ENCODE results near the gene VAMP1.

DNA sequence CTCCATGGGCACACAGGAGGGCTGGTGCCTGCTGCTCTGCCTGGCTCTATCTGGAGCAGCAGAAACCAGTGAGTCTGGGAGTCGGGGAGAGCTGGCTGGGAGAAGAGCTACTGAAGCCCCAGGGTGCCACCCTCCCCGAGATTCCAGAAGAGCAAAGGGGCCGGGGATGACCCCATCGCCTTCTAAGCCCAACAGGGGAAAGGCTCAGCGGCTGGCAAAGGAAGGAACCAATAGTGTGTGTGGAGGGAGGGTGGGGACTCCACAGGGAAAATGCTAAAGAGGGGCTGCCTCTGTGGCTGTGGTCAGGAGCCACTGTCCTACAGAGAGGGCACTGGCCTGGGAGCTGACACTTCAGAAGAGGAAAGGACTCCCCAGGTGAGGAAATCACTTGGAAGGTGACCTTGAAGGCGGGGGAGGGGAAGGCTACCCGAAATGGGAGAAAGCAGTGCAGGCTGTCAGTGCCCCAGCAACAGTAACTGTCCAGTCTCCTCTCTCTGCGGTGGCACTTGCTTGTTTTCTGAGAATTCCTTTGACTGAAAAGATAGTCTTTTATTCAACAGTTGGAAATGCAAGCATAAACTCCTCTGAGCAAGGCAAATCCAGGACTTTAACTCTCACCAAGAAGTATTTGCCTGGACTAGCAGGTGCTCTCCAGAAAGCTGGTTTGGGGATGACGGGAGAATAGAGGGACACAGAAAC lies 18.1 kb downstream of the VAMP1 start:
- TF ChIP-seq, protein P1, sequence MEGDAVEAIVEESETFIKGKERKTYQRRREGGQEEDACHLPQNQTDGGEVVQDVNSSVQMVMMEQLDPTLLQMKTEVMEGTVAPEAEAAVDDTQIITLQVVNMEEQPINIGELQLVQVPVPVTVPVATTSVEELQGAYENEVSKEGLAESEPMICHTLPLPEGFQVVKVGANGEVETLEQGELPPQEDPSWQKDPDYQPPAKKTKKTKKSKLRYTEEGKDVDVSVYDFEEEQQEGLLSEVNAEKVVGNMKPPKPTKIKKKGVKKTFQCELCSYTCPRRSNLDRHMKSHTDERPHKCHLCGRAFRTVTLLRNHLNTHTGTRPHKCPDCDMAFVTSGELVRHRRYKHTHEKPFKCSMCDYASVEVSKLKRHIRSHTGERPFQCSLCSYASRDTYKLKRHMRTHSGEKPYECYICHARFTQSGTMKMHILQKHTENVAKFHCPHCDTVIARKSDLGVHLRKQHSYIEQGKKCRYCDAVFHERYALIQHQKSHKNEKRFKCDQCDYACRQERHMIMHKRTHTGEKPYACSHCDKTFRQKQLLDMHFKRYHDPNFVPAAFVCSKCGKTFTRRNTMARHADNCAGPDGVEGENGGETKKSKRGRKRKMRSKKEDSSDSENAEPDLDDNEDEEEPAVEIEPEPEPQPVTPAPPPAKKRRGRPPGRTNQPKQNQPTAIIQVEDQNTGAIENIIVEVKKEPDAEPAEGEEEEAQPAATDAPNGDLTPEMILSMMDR (IDR thresholded peaks at IDR 0.05; ENCODE audit: control extremely low read depth in 1 of 3, insufficient read depth in 1 of 3, low read depth in 1 of 3, low read length in 3 of 3): no peak
- TF ChIP-seq RXRA (IDR thresholded peaks at IDR 0.05; ENCODE audit: insufficient read depth, low read depth, low read length) (no peak), GABPA (IDR thresholded peaks at IDR 0.05; ENCODE audit: borderline replicate concordance, insufficient read depth, low read length) (no peak), TBP (IDR thresholded peaks at IDR 0.05; ENCODE audit: low read depth, low read length) (no peak), JUN (IDR thresholded peaks at IDR 0.05; ENCODE audit: low read depth, low read length) (no peak)
- TF ChIP-seq, protein P2, sequence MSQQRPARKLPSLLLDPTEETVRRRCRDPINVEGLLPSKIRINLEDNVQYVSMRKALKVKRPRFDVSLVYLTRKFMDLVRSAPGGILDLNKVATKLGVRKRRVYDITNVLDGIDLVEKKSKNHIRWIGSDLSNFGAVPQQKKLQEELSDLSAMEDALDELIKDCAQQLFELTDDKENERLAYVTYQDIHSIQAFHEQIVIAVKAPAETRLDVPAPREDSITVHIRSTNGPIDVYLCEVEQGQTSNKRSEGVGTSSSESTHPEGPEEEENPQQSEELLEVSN (IDR thresholded peaks at IDR 0.05): no peak

All from H1 (cell line).